HG02981 (cell line): ENCODE data around the gene IL22RA1.

Experiments
- ATAC-seq: cut with Tn5 transposase; IDR thresholded peaks from one replicate; pipeline ENCODE4 v1.9.1; 2021; ENCODE audit warnings: mild to moderate bottlenecking, moderate library complexity; ENCODE audit not compliant: unreplicated experiment

The IL22RA1 gene

DNA sequence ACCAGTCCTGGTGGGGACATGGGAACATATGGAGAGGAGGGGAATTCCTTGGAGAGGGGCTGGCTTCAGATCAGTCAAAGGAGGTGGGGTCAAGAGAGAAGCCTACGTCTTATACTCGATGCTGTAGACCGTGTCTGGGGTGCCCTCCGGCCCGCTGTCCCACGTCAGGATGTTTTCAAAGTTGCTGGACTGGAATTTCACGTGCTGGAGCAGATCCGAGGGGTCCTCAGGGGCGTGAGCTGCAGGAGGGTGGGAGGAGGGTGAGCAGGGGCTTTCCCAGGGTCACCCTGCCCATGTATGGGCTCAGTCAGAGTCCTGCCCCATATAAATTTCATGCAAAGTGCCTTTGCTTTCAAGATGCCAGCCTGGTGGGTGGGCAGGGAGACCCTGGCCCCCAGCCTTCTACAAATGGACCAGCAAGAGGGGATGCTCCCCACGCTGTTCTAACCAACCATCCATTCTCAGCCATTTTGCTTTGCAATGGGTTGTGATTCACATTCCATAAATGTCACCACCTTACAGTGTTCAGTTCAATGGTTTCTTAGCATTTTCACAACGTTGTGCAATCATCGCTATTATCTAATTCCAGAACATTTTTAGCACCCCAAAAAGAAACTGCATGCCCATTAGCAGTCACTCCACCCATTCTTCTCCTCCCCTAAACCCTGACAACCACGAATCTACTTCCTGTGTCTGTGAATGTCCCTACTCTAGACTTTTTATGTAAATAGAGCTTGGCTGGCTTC, 4.3 kb downstream of the IL22RA1 start:
- ATAC-seq, result no peak

DNA sequence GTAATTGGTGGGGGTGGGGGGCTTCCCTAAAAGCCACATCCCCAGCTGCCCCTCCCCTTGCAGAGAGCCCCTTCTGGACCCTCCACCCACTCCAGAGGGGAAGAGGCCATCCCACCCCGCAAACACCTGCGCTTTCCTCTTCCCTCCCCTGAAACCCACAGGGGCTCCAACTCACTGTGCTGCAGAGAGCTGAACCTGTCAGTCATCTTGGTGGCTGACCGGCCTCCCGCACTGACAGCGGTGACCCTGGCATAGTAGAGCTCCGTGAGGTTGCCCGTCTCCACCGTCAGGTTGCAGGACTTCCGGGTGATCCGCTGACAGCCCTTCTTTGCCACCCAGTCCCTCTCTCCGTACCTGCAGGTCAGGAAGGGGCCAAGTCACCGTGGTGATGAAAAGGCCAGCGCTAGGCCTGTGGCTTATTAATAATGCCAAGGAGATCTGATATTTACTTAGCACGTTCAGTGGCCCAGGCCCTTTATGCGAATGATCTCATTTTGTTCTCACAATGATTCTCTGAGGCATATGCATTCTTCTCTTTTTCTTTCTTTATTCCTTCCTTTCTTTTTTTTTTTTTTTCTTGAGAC, 5.9 kb downstream of the IL22RA1 start:
- ATAC-seq, result no peak

DNA sequence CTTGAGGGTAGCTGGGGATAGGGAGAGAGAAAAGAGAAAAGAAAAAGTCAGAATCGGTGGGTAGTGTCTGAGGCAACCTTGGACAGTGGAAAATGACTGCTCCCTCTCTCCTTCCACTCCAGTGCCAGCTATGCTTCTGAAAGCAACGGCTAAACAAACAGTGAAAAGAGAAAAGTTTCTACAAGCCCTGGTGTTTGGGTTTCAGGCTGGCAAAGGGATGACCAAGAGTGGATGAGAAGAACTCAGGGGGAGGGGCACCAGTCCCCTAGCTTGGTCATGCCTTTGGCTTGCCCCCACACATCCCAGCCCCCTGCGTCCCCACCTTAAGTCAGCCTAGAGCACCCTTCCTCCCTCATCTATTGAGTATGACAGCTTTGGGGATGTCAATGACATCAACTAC, 8.6 kb downstream of the IL22RA1 start:
- ATAC-seq, result no peak

DNA sequence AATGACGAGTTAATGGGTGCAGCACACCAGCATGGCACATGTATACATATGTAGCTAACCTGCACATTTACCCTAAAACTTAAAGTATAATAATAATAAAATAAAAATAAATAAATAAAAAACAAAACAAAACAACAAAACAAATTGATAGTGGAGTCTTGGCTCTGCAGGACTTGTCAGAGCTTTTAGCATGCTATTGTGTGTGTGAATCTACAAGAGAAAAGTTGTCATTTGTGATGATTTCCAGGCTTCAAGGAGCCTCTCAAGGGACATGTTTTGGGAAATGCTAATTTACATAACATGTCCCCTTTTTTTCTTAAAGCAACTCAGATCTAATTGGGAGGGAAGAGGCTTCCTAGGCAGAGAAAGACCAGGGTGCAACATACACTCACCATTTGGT, 9.1 kb downstream of the IL22RA1 start:
- ATAC-seq, result no peak

DNA sequence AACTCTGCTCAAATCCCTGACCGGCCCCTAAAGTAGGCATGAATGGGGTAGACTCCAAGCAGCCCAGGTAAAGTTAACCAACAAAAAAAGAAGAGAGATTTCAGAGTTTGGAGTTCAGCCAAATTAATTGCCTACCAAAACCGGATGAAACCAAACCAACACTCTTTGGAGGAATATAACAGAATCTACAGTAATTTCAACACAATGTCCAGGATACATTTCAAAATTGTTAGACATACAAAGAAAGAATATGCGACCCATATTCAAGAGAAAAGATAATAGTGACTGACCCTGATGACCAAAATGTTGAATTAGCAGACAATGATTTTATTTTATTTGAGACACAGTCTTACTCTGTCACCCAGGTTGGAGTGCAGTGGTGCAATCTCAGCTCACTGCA, 12.6 kb downstream of the IL22RA1 start:
- no peak for ATAC-seq

DNA sequence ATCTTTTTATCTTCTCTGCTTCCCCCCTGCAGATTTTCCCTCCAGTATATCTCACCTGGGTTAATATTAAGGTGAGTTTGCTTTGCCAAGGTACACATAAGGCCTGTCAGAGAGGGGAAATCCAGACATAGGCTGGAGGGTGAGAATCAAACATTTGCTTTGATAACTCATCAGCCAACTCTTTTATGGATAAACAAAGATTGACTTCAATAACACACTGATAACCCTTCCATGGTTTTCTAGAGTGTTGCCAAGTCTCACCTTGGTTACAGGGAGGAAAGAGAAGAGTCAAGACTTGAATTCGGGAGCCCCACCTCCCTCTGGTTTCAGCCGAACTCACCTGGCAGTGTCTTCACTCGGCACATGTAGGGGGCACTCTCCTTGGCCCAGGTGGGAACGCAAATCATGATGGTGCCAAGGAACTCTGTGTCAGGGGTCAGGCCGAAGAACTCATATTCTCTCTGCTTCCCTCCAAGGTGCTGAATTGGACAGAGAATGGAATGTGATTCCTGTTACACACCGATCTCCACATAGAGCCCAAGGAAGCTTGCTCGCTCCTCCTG, 15.1 kb downstream of the IL22RA1 start:
- no peak for ATAC-seq

DNA sequence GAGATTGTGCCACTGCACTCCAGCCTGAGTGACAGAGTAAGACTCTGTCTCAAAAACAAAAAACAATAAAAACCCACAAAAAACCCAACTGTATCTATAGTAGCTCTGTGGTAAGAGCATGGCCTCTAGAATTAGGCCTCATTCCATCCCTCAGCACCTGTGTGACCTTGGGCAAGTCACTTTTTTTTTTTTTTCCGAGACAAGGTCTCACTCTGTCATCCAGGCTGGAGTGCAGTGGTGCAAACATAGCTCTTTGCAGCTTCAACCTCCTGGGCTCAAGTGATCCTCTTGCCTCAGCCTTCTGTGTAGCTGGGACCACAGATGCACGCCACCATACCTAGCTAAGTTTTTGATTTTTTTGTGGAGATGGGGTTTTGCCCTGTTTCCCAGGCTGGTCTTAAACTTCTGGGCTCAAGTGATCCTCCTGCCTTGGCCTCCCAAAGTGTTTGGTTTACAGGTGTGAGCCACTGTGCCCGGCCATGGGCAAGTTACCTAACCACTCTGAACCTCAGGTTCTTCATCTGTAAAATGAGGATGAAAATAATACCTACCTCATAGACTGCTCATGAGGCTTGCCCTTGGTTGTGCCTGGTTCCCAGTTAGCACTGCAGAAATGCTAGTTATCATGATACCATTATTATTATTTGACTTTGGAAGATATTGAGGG, 15.7 kb downstream of the IL22RA1 start:
- ATAC-seq, result no peak

DNA sequence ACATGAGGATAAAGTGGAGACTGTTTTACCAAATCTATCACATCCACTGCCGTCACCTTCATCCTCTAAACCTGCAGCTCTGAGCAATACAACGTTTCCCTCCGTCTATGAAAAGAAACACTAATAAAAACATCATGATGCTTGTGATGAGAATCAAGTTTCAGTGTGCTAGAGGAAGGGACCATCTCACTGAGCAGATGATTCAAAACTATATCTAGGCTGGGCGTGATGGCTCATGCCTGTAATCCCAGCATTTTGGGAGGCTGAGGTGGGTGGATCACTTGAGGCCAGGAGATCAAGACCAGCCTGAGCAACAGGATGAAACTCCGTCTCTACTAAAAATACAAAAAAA, 16.3 kb downstream of the IL22RA1 start:
- ATAC-seq, result no peak

DNA sequence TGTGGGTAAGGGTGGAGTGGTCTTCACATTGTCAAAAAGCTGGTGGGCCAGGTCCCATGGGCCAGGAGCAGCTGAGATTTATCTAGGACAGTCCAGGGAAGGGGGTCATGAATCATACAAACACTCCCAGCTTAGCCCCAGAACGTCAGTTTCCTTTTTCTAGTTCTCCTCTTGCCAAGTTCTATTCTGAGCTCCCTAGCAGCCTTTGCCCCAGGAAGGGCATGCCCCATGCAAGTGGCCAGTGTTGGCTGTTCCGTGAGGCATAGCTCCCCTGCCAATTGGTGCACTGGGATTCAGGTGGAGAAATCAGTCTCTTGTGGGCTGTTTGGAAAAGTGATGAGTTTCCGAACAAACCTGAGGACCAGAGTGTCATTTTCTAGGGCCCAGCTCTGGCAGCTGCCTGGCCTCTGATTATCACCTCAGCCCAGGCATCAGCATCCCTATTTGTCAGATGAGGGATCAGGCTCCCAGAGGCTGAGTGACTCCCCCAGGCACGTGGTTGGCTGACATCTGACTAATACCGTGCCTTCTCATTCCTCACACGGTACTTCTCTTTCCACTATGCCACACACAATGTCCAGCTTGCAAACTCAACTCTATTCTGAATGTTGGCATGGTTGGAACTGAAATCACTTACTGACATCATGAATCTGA, 16.8 kb downstream of the IL22RA1 start:
- no peak for ATAC-seq

DNA sequence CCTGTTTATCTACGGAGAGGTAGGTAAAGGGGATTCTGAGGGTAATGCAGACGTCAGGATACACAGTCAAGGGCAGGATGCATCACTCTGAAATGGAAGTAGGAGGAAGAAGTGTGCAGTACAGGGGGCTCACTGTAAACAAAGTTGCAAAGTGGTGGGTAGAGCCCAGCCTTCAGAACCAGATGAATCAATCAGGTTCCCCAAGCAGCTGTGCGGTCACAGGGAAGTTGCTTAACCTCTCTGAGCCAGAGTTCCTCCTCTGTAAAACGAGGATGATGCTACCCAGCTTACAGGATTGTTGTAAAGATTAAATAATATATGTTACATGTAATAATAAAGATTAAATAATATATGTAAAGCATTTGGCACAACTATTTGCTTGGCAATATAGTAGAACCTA, 17.5 kb downstream of the IL22RA1 start:
- ATAC-seq, result no peak

DNA sequence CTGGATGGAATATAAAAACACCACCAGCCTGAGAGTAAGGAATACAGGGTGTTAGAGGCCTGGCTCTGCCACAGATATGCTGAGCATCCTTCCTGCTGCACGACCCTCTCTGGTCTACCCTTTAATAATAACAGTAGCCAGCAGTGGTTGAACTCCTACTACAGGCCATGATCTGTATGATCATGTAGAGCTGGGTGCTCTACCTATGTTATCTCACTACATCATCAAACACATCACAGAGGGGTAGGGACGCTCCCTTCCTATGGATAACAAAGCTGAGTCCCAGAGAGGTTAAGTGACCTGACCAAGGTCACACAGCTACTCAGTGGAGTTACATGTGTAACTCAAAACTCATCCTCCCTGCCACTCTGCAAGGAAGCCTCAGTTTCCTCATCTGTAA, 18.0 kb downstream of the IL22RA1 start:
- ATAC-seq, result no peak

DNA sequence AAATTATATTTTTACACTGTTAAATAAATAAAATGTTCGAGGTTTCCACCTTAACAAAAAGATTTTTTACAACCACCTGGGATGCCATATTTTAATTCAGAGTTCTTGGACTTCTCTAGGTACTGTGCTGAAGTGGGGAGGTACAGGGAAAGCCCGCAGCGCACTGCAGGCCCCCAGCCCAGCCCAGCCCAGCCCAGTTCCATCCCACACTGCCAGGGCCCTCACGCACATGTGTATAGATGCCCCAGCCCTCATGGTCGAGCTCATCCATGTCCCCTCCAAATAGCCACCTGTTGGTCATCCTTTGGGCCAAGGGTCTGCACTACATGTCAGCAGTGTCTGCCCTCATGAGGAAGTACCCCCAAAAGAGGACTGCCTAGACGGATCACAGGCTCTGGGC, 19.3 kb downstream of the IL22RA1 start:
- ATAC-seq, result no peak

DNA sequence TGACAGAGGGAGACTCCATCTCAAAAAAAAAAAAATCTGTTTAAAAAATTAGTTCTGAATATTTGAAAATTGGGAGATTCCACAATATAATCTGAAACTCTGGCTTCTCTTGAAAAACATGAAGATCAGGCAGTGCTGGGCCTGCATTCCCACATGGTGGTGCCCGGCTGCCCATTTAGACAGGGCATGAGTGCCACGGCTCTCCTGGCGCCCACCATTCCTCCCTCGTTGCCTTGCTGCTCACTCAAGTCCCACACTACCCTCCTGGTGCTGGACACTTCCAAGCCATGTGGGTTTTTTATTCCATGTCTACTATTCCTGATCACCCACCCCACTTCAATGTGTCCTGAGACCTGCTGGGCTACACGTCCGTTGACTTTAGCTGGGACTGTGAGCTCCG, 20.2 kb downstream of the IL22RA1 start:
- no peak for ATAC-seq

DNA sequence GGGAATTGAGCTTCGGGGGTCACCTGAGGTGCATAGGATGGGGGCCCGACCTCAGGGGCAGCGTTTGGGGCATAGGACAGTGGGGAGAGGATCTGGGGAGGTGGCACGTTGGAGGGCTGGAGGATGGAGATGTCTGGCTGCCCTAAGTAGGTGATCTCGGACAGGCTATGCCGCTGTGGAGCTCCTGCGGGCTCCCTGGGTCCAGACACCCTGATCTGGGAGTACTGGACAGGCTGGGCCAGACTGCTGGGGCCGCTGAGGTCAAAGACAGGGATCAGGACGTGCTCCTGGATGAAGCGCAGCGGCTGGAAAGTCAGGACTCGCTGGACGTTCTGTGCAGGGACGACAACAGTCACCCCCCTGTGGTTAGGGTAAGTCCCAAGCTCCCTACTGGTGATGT, 21.5 kb downstream of the IL22RA1 start:
- ATAC-seq, result no peak

DNA sequence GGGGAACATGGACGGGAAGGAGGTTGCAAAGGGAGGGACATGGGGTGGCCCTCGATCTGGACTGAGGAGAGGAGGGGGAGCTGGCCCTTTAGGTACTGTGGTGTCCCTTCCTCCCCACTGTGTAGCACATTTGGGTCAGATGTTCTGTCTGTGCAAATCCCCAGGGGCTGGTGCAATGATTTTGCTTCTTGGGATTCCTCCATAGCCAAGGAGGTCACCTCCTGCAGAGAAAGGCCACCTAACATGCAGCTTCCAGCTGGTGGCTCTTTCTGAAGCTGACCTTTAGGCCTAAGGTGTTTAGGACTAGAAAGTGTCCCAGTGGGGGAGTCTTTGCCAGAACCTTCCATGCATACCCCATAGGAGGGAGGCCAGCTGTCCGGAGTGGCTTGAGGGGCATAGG, 22.0 kb downstream of the IL22RA1 start:
- no peak for ATAC-seq

DNA sequence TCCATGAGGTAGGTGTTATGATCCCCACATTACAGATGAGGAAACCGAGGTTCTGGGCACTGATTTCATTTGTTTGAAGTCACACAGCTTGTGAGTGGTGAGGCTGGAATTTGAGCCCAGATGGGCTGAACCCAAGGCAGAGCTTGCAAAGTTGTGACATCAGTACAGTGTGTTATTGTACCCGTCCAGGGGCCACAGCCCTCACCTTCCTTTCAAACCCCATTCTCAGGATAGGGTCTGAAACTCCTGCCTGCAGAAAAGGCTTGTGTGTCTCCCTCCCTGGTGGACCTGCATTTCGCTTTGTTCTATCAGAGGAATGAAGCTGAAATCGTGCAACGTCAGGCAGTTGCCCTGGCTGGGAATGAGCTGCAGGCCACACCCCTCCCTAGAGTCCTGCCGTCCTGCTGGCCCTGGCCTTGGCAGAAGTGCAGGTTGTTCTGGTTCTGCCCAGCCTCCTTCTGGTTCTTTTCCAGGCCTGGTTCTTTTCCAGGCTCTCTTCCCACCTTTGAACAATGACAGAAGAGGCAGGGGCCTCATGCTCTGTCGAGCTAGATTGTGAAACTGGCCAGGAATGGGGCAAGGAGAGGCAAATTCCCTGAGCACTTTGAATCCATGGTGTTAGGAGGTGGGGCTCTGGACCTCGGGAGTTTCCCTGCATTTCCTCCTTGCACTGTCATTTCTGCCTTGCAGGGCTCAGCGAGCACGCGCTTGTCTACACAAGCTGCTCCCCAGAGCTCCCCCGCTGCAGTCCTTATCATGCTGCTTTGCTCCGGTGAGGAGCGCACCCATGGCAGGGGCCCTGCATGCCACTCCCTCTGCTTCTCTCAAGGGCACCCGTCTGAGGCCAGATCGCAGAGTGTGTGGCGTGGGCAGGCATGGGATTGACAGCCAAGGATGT, 22.8 kb downstream of the IL22RA1 start:
- ATAC-seq, result no peak

DNA sequence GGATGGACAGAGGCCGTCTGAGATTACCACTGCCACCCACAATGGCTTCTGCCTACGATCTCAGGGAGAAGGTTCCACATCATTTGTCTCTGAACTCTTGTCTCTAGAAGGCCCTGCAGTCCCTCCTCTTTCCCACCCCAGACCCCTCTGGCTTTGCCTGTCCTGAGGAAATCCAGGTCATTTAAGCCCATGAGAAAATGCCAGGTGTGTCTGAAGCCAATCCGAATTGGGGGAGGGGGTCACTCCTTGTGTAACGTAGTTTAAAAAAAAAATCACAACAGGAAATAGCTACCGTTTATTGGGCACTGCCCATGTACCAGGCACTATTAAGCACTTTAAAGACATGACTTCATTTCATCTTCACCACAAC, 23.5 kb downstream of the IL22RA1 start:
- ATAC-seq, result no peak

DNA sequence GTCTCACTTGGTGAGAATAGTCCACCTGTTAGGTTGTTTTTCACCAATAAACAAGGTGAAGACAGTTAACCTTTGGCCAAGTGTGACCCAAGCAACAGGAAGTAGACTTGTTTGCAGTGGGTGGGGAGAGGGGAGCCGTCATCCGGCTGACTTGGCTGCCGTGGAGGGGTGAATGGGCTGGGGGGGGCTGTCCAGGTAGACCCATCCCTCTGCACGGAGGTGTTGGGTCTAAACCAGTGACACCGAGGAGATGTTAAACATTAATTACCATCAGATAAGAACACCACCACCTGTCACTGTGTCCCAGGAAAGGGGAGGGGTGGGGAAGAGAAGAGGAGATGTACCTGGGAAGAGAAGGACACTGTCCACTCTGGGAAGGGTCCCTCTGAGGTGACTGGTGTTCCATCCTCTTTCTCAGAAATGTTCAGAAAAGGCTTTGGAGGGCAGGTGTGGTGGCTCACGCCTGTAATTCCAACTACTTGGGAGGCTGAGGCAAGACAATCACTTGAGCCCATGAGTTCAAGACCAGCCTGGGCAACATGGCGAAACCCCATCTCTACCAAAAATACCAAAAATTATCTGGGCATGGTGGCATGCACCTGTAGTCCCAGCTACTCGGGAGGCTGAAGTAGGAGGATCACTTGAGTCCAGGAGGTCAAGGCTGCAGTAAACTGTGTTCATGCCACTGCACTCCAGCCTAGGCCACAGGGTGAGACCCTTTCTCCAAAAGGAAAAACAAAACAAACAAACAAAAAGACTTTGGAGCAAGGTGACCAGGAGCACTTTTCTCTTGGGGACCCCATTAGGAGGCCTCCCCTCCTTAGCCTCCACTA, 24.3 kb downstream of the IL22RA1 start:
- ATAC-seq, result no peak

DNA sequence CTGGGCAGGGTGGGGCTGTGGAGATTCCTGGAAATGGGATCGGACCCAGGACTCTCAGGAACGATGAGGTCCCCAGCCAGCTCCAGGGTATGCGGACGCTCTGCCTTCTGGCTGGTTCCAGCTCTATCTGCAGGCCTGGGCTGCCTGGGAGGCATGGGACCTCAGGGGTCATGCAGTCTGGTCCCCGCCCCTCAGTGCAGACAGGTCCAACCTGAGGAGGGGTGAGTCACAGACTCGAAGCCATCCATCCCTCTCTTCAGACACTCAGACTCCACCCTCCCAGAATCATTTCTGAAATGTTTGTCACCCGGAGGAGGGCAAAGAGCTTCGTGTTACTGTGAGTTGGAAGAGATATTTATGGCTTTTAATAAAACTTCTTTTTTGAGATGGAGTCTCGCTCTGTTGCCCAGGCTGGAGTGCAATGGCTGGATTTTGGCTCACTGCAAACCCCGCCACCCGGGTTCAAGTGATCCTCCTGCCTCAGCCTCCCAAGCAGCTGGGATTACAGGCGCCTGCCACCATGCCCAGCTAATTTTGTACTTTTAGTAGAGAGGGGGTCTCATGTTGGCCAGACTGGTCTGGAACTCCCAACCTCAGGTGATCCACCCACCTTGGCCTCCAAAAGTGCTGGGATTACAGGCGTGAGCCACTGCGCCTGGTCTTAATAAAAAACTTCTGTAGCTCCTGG, 25.1 kb downstream of the IL22RA1 start:
- ATAC-seq, result no peak
